Measurements from ENCODE around the gene MTNR1B.

The MTNR1B gene

GRCh38 chr11:92960886-92961285 lies 8.6 kb upstream of the MTNR1B start:
- DNase-seq (ENCODE audit: low read depth) = no peak
- TF ChIP-seq, protein P1, sequence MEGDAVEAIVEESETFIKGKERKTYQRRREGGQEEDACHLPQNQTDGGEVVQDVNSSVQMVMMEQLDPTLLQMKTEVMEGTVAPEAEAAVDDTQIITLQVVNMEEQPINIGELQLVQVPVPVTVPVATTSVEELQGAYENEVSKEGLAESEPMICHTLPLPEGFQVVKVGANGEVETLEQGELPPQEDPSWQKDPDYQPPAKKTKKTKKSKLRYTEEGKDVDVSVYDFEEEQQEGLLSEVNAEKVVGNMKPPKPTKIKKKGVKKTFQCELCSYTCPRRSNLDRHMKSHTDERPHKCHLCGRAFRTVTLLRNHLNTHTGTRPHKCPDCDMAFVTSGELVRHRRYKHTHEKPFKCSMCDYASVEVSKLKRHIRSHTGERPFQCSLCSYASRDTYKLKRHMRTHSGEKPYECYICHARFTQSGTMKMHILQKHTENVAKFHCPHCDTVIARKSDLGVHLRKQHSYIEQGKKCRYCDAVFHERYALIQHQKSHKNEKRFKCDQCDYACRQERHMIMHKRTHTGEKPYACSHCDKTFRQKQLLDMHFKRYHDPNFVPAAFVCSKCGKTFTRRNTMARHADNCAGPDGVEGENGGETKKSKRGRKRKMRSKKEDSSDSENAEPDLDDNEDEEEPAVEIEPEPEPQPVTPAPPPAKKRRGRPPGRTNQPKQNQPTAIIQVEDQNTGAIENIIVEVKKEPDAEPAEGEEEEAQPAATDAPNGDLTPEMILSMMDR (IDR thresholded peaks at IDR 0.05; ENCODE audit: low read depth, low read length, missing control alignments) = no peak
- no peak overlapping the region for H3K4me3 ChIP-seq (ENCODE audit: low read depth, low read length)
- in situ Hi-C loops (cut with HindIII; ENCODE audit: low sequenced_read_pairs) = no loop called here

GRCh38 chr11:92962446-92962845 lies 7.0 kb upstream of the MTNR1B start:
- TF ChIP-seq, protein P1 (IDR thresholded peaks at IDR 0.05; ENCODE audit: low read depth, low read length, missing control alignments) = no peak
- no peak overlapping the region for H3K4me3 ChIP-seq (ENCODE audit: low read depth, low read length)
- in situ Hi-C loops (cut with HindIII; ENCODE audit: low sequenced_read_pairs) = no loop called here
- DNase-seq (ENCODE audit: low read depth) = no peak

- no peak for DNase-seq (ENCODE audit: low read depth)
- TF ChIP-seq, protein P1 (IDR thresholded peaks at IDR 0.05; ENCODE audit: low read depth, low read length, missing control alignments) = no peak
- in situ Hi-C loops (cut with HindIII; ENCODE audit: low sequenced_read_pairs) = no loop called here
- no peak overlapping the region for H3K4me3 ChIP-seq (ENCODE audit: low read depth, low read length)
Measured at GRCh38 chr11:92964471-92964870, 5.0 kb upstream of the MTNR1B start.

DNA sequence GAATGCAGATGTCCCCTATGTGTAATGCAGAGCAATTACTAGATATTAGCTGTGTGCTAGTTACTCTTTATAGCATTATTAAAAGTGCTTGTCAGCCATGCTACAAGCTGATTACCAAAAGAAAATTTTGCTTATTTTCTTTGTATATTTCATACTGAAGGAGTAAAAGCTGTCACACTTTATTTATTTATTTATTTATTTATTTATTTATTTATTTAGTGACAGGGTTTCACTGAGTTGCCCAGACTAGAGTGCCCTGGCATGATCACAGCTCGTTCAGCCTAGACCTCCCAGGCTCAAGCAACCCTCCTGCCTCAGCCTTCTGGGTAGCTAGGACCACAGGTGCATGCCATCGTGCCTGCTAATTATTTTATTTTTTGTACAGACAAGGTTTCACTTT lies 4.3 kb upstream of the MTNR1B start:
- TF ChIP-seq, protein P1 (IDR thresholded peaks at IDR 0.05; ENCODE audit: low read depth, low read length, missing control alignments) = no peak
- in situ Hi-C loops (cut with HindIII; ENCODE audit: low sequenced_read_pairs) = no loop called here
- DNase-seq (ENCODE audit: low read depth) = no peak
- H3K4me3 ChIP-seq (ENCODE audit: low read depth, low read length) = no peak overlapping the region

GRCh38 chr11:92967178-92967577 lies 2.3 kb upstream of the MTNR1B start:
- no peak overlapping the region for H3K4me3 ChIP-seq (ENCODE audit: low read depth, low read length)
- TF ChIP-seq, protein P1 (IDR thresholded peaks at IDR 0.05; ENCODE audit: low read depth, low read length, missing control alignments) = no peak
- DNase-seq (ENCODE audit: low read depth) = no peak
- in situ Hi-C loops (cut with HindIII; ENCODE audit: low sequenced_read_pairs) = no loop called here

- no peak for DNase-seq (ENCODE audit: low read depth)
- TF ChIP-seq, protein P1 (IDR thresholded peaks at IDR 0.05; ENCODE audit: low read depth, low read length, missing control alignments) = no peak
- in situ Hi-C loops (cut with HindIII; ENCODE audit: low sequenced_read_pairs) = no loop called here
- no peak overlapping the region for H3K4me3 ChIP-seq (ENCODE audit: low read depth, low read length)
Measured at GRCh38 chr11:92967867-92968266, 1.6 kb upstream of the MTNR1B start.

DNA sequence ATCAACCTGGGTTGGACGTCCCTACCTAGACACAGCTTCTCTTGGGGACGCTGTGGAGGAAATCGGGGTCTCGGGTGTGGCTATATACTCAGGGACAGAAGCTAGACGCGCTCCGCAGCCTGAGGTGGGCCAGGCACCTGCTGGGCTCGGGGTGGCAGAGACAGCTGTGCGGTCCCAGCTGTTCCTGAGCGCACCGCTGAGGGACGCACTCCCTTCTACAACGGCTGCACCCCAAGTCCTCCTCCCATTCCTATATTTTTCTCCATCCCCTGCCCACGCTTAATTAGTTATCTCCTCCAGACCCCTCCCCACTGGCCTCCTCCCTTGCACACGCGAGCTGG lies 188 bp upstream of the MTNR1B start:
- in situ Hi-C loops (cut with HindIII; ENCODE audit: low sequenced_read_pairs) = no loop called here
- peak overlapping the region; percentile 25 for H3K4me3 ChIP-seq (ENCODE audit: low read depth, low read length)
- TF ChIP-seq, protein P1 (IDR thresholded peaks at IDR 0.05; ENCODE audit: low read depth, low read length, missing control alignments) = no peak
- no peak for DNase-seq (ENCODE audit: low read depth)

All from astrocyte of the cerebellum (primary cell).